ENCODE measurements around the gene RPL22.

RPL22 gene

DNA sequence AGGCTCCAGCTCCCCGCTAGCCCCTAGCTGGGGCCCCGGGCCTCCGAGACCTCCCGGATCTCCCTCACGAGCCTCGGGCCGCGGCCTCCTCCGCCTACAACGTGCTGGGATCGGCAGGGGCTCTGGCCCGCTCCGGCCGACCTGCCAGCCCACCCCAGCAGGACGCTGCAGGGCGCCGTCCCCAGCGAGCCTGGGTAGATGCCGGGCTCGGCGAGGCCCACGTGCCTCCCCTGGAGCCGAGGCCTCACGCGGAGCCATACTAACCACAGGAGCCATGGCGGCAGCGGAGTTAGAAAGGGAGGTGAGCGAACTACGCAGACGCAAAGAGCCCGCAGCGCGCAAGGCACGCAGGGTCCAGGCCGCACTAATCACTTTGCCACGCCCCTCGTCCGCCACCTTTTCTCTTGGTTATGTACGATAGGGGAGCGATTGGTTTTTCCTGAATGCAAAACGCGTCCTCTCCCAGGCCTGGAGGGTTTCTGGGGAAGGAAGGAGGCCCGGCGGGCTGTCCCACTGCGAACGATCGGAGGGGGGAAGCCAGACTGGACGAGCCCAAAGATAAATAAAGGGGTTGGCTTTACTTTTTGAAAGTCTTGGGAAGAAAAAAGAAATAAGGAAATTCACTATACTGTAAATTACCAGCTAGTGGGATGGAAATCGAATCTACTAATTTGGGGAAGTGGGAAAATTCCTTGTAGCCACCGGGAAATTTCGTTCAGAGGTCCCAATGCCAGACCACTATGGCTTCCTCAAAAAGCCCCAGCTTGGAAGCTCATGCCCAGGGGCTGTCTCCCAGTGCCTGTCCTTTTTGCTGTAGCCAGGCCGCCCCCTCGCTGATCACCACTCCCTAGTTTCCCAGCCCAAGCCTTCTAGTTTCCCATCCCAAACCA lies at the start of gene RPL22:
TSS of gene RPL22 (minus strand) at position 298 of the 890 bp plus-strand sequence. CDS start at position 276, 22 bp downstream.
- Histone ChIP-seq H3K27me3 (ENCODE audit: insufficient read depth, low read length) (no peaks in the 10 kb centered on the region), H3K4me1 (ENCODE audit: insufficient read depth, low read length) (peaks cover 21% of the 10 kb centered on the region), H3K4me3 (ENCODE audit: low read length) (peak within 1 kb of the TSS; percentile 95), H3K36me3 (ENCODE audit: insufficient read depth, low read length) (peaks cover 25% of the 10 kb centered on the region), H2AFZ (ENCODE audit: low read depth, low read length) (peak within 1 kb of the TSS; percentile 78), H3K9me3 (ENCODE audit: low read length) (no peaks in the 10 kb centered on the region)

DNA sequence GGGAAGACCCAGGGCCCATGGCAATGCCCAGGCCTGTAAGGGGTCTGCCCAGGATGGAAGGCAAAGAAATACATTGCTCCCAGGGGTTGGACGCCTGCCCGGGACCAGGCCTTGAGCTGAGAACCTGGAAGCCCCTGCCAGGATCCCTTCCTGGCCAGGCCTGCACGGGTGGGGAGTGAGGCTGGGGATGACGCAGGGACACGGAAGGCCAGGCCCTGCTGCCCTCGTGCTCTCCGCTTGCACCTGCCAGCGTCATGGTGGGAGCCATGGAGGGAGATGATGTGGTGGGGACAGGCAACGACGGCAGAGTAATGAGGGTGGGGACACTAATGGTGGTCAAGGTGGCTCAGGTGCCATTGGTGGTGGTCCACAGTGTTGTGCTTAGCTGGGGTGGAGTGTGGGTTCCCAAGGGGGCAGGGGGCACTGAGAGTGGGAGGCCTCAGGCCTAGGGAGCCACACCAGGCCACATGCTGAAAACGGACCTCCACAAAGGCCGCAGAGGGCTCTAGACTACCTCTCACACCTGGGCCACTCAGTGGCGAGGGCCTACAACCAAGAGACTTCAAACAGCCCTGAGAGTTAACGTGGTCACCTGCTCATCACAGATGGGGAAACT lies 48.9 kb upstream of the RPL22 start:
- Histone ChIP-seq H3K36me3 (ENCODE audit: insufficient read depth, low read length) (peaks cover 9% of the 10 kb centered on the region), H3K4me1 (ENCODE audit: insufficient read depth, low read length) (peaks cover 31% of the 10 kb centered on the region), H3K9me3 (ENCODE audit: low read length) (no peaks in the 10 kb centered on the region), H3K4me3 (ENCODE audit: low read length) (no peak overlapping the region), H3K27me3 (ENCODE audit: insufficient read depth, low read length) (no peaks in the 10 kb centered on the region), H2AFZ (ENCODE audit: low read depth, low read length) (no peak overlapping the region)

DNA sequence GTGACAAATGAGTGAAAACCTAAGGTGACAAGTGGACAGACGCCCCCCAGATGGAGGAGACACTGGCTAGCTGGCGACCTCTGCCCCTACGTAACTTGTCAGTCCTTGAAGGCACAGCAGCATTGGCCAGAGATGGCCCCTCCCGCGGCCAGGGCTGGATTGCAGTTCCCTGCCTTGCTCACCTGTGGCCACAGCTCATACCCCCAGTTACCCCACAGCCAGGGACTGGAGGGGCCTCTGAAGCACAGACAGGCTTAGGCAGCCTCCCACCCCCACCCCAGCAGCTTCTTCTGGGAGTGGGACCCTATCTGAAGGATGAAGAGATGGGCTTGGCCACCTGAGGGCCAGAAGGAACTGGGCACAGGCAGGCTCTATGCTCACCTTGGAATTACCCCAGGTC lies 48.3 kb upstream of the RPL22 start:
- Histone ChIP-seq H3K4me3 (ENCODE audit: low read length) (no peak overlapping the region), H2AFZ (ENCODE audit: low read depth, low read length) (no peak overlapping the region), H3K27me3 (ENCODE audit: insufficient read depth, low read length) (no peaks in the 10 kb centered on the region), H3K4me1 (ENCODE audit: insufficient read depth, low read length) (peaks cover 37% of the 10 kb centered on the region), H3K9me3 (ENCODE audit: low read length) (no peaks in the 10 kb centered on the region), H3K36me3 (ENCODE audit: insufficient read depth, low read length) (peaks cover 6% of the 10 kb centered on the region)

DNA sequence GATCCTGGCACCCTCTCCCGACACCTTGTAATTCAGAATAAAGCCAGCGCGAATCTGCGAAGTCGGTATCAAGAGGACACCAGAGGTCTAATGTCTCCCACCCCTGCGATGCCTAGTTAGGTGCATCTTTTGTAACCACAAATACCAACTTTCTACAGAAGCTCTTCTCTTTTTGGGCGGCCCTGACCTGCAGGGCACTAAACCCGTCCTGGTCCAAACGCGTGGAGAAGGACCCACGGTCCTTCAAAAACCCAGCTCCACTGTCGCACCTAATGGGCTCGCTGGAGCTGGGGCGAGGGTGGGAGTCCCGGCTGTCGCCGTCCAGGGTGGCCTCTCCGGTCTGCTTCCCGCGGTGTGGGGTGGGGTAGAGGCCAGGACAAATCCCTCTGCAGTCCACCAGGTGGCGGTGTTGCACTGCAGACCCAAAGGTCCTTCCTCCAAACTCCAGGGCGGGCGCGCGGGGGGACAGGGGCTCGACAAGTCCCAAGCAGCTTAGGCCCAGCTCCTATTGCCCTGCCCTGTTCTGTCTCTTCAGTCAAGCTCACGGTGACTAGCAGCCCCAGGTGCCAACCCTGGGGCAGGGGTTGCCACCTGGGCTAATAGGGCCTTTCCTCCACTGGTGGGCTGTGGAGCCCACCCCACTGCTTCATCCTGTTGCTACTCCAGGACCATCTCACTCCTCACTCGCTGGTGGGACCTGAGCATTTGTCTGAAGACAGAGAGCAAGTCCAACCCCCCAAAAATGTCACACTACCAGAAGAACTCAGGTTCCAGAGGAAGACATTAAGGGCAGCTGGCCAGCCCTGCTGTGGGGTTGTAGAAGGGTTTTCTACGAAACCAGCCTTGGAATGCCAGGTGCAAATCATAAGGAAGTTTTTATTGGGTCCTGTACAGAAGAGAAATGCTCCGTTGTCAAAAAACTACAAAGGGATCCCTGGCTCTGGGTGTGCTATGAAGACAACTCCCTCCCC lies 47.4 kb upstream of the RPL22 start:
- Histone ChIP-seq H3K4me1 (ENCODE audit: insufficient read depth, low read length) (peaks cover 41% of the 10 kb centered on the region), H3K9me3 (ENCODE audit: low read length) (no peaks in the 10 kb centered on the region), H2AFZ (ENCODE audit: low read depth, low read length) (no peak overlapping the region), H3K4me3 (ENCODE audit: low read length) (peak overlapping the region; percentile 56), H3K36me3 (ENCODE audit: insufficient read depth, low read length) (peaks cover 6% of the 10 kb centered on the region), H3K27me3 (ENCODE audit: insufficient read depth, low read length) (no peaks in the 10 kb centered on the region)

DNA sequence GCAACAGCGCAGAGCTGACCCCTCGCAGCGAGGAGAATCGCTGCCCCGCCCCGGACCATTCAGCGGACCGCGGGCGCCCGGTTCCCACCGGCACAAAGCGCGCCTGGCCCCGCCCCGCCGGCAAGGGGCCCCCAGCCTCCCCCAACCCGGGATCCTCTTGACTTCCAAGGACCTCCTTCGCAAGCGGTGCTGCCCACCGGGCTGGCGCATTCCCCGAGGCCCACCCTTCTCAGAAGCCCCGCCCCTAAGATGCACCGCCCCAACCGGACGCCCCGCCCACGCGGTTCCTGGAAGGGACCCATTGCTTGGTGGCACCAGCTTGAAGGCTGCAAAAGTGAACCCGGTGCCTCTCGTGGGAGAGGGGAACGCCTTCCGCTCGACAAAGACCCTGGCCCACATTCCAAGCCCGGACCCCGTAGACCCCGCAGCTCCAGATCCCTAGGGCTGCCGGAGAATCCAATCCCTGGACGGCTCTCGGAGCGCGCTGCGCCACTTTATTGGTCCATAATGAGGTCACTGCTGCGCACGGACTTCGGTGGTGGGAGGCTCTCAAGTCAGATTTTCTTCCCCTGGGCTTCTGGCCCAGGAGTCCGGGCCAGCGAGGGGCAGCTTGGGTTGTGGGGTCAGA lies 46.6 kb upstream of the RPL22 start:
- Histone ChIP-seq H3K27me3 (ENCODE audit: insufficient read depth, low read length) (no peaks in the 10 kb centered on the region), H3K4me3 (ENCODE audit: low read length) (peak overlapping the region; percentile 56), H3K36me3 (ENCODE audit: insufficient read depth, low read length) (peaks cover 6% of the 10 kb centered on the region), H2AFZ (ENCODE audit: low read depth, low read length) (no peak overlapping the region), H3K4me1 (ENCODE audit: insufficient read depth, low read length) (peaks cover 49% of the 10 kb centered on the region), H3K9me3 (ENCODE audit: low read length) (no peaks in the 10 kb centered on the region)

DNA sequence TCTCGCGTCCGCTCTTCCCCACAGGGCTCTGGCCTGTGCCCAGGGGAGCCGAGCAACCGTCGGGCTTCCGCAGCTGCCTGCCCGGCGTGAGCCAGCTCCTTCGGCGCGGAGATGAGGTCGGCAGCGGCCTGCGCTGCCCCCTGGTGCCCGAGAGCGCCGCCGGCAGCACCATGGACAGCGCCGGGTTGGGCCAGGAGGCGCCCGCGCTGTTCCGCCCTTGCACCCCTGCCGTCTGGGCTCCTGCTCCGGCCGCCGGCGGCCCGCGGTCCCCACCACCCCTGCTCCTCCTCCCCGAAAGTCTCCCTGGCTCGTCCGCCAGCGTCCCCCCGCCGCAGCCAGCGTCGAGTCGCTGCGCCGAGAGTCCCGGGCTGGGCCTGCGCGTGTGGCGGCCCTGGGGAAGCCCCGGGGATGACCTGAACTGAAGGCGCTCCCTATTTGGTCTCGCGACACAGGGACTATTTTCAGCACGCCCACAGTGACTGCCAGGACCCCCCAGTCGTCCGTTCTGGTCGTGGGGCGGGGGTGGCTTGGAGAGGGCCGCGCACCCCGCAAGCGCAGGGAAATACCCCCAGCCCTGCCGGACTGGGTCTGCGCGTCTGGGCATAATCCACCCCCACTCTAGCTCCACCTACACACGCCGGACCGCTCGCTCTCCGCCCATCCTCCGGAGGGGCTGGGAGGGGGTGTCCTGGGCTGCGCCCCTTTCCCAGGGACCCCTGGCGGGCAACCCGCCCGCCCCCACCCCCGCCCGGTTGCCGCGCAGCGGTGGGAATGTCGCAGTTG lies 45.9 kb upstream of the RPL22 start:
- Histone ChIP-seq H2AFZ (ENCODE audit: low read depth, low read length) (no peak overlapping the region), H3K9me3 (ENCODE audit: low read length) (no peaks in the 10 kb centered on the region), H3K4me1 (ENCODE audit: insufficient read depth, low read length) (peaks cover 56% of the 10 kb centered on the region), H3K36me3 (ENCODE audit: insufficient read depth, low read length) (peaks cover 2% of the 10 kb centered on the region), H3K4me3 (ENCODE audit: low read length) (peak overlapping the region; percentile 56), H3K27me3 (ENCODE audit: insufficient read depth, low read length) (no peaks in the 10 kb centered on the region)

DNA sequence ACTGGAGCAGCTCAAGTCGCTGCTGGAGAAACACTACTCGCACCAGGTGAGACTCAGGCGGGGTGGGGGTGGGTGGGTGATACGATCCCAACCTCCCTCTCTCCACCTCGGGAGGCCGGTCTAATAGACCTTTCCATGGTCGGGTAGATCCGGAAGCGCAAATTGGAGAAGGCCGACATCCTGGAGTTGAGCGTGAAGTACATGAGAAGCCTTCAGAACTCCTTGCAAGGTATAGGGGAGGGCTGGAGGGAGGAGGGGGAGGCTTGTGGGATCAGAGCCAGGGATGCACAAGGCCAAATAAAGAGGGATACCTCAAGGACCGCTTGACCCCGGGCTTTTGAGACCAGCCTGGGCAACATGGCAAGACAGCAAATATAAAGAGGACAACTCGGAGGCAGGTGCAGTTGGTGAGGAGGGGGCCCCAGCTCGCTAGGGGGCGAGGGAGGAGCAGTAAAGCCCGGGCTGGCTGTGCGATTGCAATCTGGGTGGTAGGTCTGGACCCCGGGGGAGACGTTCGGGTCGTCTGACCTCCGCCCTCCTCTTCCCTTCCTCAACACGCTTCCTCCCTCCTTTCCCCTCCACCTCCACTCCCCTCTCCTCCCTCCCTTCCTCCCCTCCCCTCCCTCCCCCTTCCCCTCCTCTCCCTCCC lies 45.1 kb upstream of the RPL22 start:
- no peak overlapping the region for H2AFZ ChIP-seq (ENCODE audit: low read depth, low read length)
- H3K4me3 ChIP-seq (ENCODE audit: low read length) = peak overlapping the region; percentile 56
- H3K36me3 ChIP-seq (ENCODE audit: insufficient read depth, low read length) = peaks cover 2% of the 10 kb centered on the region
- H3K9me3 ChIP-seq (ENCODE audit: low read length) = no peaks in the 10 kb centered on the region
- H3K27me3 ChIP-seq (ENCODE audit: insufficient read depth, low read length) = no peaks in the 10 kb centered on the region
- H3K4me1 ChIP-seq (ENCODE audit: insufficient read depth, low read length) = peaks cover 61% of the 10 kb centered on the region

DNA sequence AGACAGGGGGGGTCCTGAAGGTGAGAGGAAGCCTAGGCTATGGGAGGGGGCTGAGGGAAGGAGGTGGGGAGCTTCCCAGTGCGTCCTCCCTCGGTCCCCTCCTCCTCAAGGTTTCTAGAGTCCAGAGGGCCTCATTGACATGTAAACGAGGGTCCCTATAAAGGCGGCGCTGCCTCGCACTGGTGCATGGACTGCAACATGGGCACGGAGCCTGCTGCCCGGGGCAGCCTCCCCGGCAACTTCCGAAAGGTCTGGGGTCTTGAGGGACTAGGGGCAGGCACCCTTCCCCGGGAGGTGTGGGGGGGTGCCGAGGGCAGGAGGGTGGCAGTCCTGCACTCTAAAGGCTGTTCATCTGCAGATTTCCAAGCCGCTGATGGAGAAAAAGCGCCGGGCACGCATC lies 44.6 kb upstream of the RPL22 start, which contains the start of gene HES3:
TSS of gene HES3 (plus strand) at position 187 of the 400 bp plus-strand sequence. CDS start at position 374, 187 bp downstream.
- Histone ChIP-seq H3K4me3 (ENCODE audit: low read length) (peak within 1 kb of the TSS; percentile 56), H3K36me3 (ENCODE audit: insufficient read depth, low read length) (peaks cover 2% of the 10 kb centered on the region), H3K27me3 (ENCODE audit: insufficient read depth, low read length) (no peaks in the 10 kb centered on the region), H3K9me3 (ENCODE audit: low read length) (no peaks in the 10 kb centered on the region), H2AFZ (ENCODE audit: low read depth, low read length) (no peak within 1 kb of the TSS), H3K4me1 (ENCODE audit: insufficient read depth, low read length) (peaks cover 66% of the 10 kb centered on the region)

DNA sequence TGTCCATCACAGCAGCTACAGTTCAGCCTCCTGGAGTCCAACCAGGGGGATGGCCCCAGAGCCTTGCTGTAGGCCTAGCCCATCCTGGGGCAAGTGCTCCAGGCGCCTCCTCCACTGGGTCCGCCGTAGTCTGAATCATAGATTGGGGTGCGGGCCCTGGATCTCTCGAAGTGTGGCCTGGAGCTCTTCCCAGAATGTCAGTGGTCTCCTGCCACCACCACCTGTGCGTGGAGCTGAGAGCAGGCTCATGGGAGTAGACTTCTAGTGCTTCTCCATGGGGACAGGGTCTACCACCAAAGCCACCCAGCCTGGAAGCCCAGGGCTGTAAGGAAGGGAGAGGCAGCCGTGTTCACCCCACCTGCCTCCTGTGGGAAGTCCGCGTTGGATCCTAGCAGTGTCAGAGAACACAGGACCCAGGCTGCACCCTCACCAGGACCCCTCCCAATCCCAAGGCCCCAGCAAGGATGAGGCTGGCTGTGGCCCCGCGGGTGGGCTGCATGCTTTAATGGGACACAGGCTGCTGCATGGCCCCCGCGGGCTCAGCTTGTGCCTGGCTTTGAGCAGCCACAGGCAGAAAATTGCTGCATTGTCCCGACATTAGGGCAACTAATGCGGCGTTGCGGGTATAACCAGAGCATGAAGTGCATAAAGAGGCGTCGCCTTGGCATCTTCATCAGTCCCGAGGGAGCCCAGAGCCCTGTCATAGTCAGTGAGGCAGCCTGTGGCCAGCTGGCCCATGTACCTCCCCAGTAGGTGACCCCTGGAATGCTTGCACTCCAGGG lies 43.8 kb upstream of the RPL22 start:
- H3K4me1 ChIP-seq (ENCODE audit: insufficient read depth, low read length) = peaks cover 72% of the 10 kb centered on the region
- no peaks in the 10 kb centered on the region for H3K9me3 ChIP-seq (ENCODE audit: low read length)
- peak overlapping the region; percentile 56 for H3K4me3 ChIP-seq (ENCODE audit: low read length)
- no peaks in the 10 kb centered on the region for H3K27me3 ChIP-seq (ENCODE audit: insufficient read depth, low read length)
- no peaks in the 10 kb centered on the region for H3K36me3 ChIP-seq (ENCODE audit: insufficient read depth, low read length)
- H2AFZ ChIP-seq (ENCODE audit: low read depth, low read length) = no peak overlapping the region

DNA sequence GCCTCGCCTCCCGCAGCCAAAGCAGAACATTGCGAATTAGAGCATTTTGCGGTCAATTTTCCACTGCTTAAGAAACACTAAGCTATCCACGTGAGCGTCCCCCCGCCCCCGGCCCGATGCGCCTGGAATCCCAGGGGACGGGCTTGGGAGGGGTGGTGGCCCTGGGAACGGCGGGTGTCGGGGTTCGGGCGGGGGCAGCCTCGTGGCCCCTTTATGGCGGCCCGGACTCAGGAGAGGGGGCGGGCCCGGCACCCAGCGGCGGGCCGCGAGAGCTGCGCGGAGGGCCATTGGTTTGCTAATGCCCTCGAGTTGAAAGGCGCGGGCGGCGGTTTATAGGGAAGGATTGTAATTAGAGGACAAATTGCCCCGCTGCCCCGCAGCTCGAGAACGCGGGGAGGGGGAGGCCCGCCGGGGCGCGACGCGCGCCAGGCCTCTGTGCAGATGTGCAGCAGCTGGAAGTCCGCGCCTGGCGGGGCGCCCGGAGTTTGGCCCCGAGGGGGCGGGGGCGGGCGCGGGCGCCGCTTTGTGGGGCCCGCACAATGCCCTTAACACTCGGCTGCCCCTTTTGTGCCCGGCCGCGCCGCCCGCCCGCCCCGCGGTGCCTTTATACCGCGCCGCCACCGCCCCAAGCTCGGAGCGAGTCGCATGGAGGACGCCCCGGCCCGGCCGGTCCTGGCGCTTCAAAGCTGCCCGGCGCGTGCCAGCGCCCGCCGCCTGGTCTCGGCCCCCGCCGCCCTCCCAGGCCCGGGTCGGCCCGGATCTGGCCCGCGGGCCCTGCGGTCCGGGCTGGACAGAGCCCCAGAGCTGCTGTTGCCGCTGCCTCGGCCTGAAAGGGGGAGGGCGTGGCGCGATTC lies 42.7 kb upstream of the RPL22 start:
- H3K27me3 ChIP-seq (ENCODE audit: insufficient read depth, low read length) = no peaks in the 10 kb centered on the region
- no peaks in the 10 kb centered on the region for H3K9me3 ChIP-seq (ENCODE audit: low read length)
- H2AFZ ChIP-seq (ENCODE audit: low read depth, low read length) = peak overlapping the region; percentile 15
- H3K4me1 ChIP-seq (ENCODE audit: insufficient read depth, low read length) = peaks cover 70% of the 10 kb centered on the region
- H3K36me3 ChIP-seq (ENCODE audit: insufficient read depth, low read length) = no peaks in the 10 kb centered on the region
- H3K4me3 ChIP-seq (ENCODE audit: low read length) = peak overlapping the region; percentile 42

All from neuron (in vitro differentiated cells).